IgD-negative memory B cell (primary cell): Measurements from ENCODE around the gene HERPUD1. TPM values are rescaled to one million over a fixed set of nuclear protein-coding genes. Genes with fewer than 3 reads are reported as not detected.
"Not testable (repeated sequence)": the region's sequence is repeated elsewhere in the genome, so short reads cannot be mapped to it uniquely, and the experiment has no call there.

Experiments
- H3K27ac Mint-ChIP-seq, 3 donors: one replicate each; pipeline ENCODE4 v1.8.0; 2020 to 2022; ENCODE audit warnings: mild to moderate bottlenecking in 3 of 3, mixed read lengths in 3 of 3, moderate library complexity in 1 of 3
- H3K27me3 Mint-ChIP-seq: one replicate; pipeline ENCODE4 v1.8.0; 2021; ENCODE audit warnings: mixed read lengths
- H3K36me3 Mint-ChIP-seq: one replicate; pipeline ENCODE4 v1.8.0; 2020; ENCODE audit warnings: mild to moderate bottlenecking, mixed read lengths
- H3K4me1 Mint-ChIP-seq, 3 donors: one replicate each; pipeline ENCODE4 v1.8.0; 2020 to 2022; ENCODE audit warnings: mixed read lengths in 3 of 3, mild to moderate bottlenecking in 1 of 3
- H3K4me3 Mint-ChIP-seq, 4 donors: one replicate each; pipeline ENCODE4 v1.8.0; 2020 to 2022; ENCODE audit warnings: mild to moderate bottlenecking in 4 of 4, mixed read lengths in 4 of 4, moderate library complexity in 3 of 4
- H3K9me3 Mint-ChIP-seq, 3 donors: one replicate each; pipeline ENCODE4 v1.8.0; 2020 to 2021; ENCODE audit warnings: mixed read lengths in 3 of 3, mild to moderate bottlenecking in 1 of 3
- polyA plus RNA-seq: library from polyadenylated mRNA; unstranded; fragments of 300-500 nt; fragmentation: Illumina TruSeq; gene quantifications from one replicate; pipeline ENCODE4 v1.2.3, GENCODE V29; 2021

Gene HERPUD1
- 298 TPM for polyA plus RNA-seq

DNA sequence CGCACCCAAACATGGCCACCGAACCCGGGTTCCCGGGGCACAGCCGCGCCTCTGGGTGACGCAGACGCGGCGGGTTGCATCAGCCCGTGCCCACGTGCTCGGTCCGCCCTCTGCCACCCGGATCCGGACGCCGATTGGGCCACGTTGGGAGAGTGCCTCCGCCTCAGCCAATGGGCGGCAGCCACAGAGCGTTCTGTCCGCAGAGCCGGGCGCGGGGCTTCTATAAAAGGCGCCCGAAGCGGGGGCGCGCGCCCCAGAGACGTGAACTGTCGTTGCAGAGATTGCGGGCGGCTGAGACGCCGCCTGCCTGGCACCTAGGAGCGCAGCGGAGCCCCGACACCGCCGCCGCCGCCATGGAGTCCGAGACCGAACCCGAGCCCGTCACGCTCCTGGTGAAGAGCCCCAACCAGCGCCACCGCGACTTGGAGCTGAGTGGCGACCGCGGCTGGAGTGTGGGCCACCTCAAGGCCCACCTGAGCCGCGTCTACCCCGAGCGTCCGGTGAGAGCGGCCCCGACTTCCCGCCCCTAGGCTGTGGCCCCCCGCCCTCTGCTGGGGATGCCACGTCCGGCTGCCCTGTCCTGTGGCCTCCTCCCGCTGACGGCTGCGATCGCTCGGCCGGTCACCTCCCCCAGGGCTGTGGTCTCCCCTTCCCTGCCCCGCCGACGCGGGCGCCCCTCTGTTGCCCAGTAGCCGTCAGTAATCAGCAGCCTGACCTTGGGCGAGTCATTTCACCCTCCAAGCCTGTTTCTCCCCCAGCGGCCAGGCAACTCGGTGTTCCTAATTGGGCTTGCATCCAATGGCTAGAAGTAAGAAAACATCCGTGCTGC lies at the start of gene HERPUD1:
HERPUD1 (plus strand) TSS at position 251 of the 829 bp plus-strand sequence; CDS start at position 354, 103 bp downstream.
- peak within 1 kb of the TSS; percentile 98 to 100 (median 99) for H3K4me3 Mint-ChIP-seq
- no peaks in the 10 kb centered on the region for H3K27me3 Mint-ChIP-seq
- peak within 1 kb of the TSS; percentile 98 to 100 (median 99) for H3K27ac Mint-ChIP-seq
- H3K9me3 Mint-ChIP-seq: no peaks in the 10 kb centered on the region
- H3K4me1 Mint-ChIP-seq: peaks cover 25 to 43% (median 37%) of the 10 kb centered on the region in 3 donors
- H3K36me3 Mint-ChIP-seq: peaks cover 27% of the 10 kb centered on the region

GRCh38 chr16:56883586-56883985 lies 48.4 kb upstream of the HERPUD1 start:
- H3K27me3 Mint-ChIP-seq: no peaks in the 10 kb centered on the region
- no peaks in the 10 kb centered on the region for H3K9me3 Mint-ChIP-seq
- H3K27ac Mint-ChIP-seq: peak overlapping the region in 1 of 3 donors; percentile 59
- peaks cover 2 to 5% (median 3%) of the 10 kb centered on the region in 3 donors for H3K4me1 Mint-ChIP-seq
- H3K4me3 Mint-ChIP-seq: no peak overlapping the region
- H3K36me3 Mint-ChIP-seq: peaks cover 2% of the 10 kb centered on the region

- Mint-ChIP-seq H3K36me3 (peaks cover 2% of the 10 kb centered on the region), H3K9me3 (no peaks in the 10 kb centered on the region), H3K27ac (peak overlapping the region in 1 of 3 donors; percentile 59), H3K4me1 (peaks cover 8 to 10% (median 8%) of the 10 kb centered on the region in 3 donors), H3K27me3 (no peaks in the 10 kb centered on the region), H3K4me3 (no peak overlapping the region)
Measured at GRCh38 chr16:56884026-56884582, 47.8 kb upstream of the HERPUD1 start.

GRCh38 chr16:56884929-56885328 lies 47.0 kb upstream of the HERPUD1 start:
- peaks cover 9 to 11% (median 10%) of the 10 kb centered on the region in 3 donors for H3K4me1 Mint-ChIP-seq
- not testable (repeated sequence) for H3K27ac Mint-ChIP-seq

DNA sequence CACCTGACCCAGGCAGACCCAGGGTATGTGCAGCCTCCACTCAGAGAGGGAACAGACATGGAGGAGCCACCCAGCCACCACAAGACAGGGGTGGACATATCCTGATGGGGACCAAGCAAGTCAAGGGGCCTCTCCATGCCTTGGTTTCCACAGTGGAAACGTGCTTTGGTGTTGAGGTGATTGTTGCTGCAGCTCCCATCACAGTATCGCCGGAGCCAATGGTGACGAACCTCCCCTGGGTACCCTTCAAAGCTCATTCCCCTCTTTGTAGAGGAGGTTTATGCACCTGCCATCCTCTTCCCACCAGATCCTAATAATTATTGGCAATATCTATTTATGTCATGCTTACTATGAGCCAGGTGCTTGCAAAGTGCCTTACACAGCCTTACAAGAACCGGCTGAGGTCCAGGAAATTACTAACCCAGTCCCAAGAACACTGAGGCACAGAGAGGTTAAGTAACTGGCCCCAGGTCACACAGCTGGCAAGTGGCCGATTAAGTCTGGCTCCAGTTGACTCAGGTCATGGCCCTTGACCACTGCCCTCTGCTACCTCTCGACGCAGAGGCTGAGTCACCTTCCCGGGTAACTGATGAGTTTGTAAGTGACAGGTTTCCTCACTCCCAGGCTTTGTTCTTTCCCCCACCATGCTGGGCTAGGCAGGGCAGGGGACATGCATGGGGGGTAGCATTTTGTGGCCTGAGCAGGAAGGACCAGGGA lies 46.3 kb upstream of the HERPUD1 start:
- Mint-ChIP-seq H3K9me3 (no peaks in the 10 kb centered on the region), H3K4me3 (no peak overlapping the region), H3K4me1 (peaks cover 9 to 11% (median 10%) of the 10 kb centered on the region in 3 donors), H3K27ac (no peak overlapping the region), H3K27me3 (no peaks in the 10 kb centered on the region), H3K36me3 (peaks cover 2% of the 10 kb centered on the region)

More at GRCh38 chr16:56884929-56885328, 47.0 kb upstream of the HERPUD1 start:
- not testable (repeated sequence) for H3K4me3 Mint-ChIP-seq, H3K27me3 Mint-ChIP-seq, H3K36me3 Mint-ChIP-seq, H3K9me3 Mint-ChIP-seq

- peaks cover 9 to 11% (median 10%) of the 10 kb centered on the region in 3 donors for H3K4me1 Mint-ChIP-seq
- peaks cover 2% of the 10 kb centered on the region for H3K36me3 Mint-ChIP-seq
- no peak overlapping the region for H3K27ac Mint-ChIP-seq
- no peaks in the 10 kb centered on the region for H3K27me3 Mint-ChIP-seq
- no peaks in the 10 kb centered on the region for H3K9me3 Mint-ChIP-seq
- no peak overlapping the region for H3K4me3 Mint-ChIP-seq
Measured at GRCh38 chr16:56886296-56886695, 45.6 kb upstream of the HERPUD1 start.

DNA sequence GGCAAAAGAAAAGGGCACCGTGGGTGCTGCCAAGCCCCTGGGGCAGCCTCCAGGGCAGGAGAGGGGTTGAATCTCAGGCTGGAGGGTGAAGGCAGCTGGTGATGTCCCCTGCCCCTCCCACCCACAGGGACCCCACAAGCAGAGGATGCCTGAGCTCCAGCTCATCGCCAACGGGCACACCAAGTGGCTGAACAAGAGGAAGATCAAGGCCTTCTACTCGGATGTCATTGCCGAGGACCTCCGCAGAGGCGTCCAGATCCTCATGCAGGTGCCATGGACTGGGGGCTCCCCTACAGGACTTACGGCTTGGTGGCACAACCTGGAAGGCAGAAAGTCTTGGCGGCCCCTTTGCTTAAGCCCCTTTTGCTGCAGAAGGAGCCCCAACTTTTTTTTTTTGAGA lies 45.1 kb upstream of the HERPUD1 start:
- no peak overlapping the region for H3K4me3 Mint-ChIP-seq
- peaks cover 2% of the 10 kb centered on the region for H3K36me3 Mint-ChIP-seq
- no peak overlapping the region for H3K27ac Mint-ChIP-seq
- no peaks in the 10 kb centered on the region for H3K27me3 Mint-ChIP-seq
- peaks cover 9 to 11% (median 10%) of the 10 kb centered on the region in 3 donors for H3K4me1 Mint-ChIP-seq
- H3K9me3 Mint-ChIP-seq: no peaks in the 10 kb centered on the region

GRCh38 chr16:56888806-56889205 lies 43.1 kb upstream of the HERPUD1 start:
- H3K27me3 Mint-ChIP-seq: no peaks in the 10 kb centered on the region
- peak overlapping the region; percentile 50 to 90 (median 81) for H3K27ac Mint-ChIP-seq
- no peaks in the 10 kb centered on the region for H3K9me3 Mint-ChIP-seq
- H3K4me1 Mint-ChIP-seq: peaks cover 9 to 11% (median 10%) of the 10 kb centered on the region in 3 donors
- no peaks in the 10 kb centered on the region for H3K36me3 Mint-ChIP-seq
- peak overlapping the region; percentile 13 to 93 (median 56) for H3K4me3 Mint-ChIP-seq

DNA sequence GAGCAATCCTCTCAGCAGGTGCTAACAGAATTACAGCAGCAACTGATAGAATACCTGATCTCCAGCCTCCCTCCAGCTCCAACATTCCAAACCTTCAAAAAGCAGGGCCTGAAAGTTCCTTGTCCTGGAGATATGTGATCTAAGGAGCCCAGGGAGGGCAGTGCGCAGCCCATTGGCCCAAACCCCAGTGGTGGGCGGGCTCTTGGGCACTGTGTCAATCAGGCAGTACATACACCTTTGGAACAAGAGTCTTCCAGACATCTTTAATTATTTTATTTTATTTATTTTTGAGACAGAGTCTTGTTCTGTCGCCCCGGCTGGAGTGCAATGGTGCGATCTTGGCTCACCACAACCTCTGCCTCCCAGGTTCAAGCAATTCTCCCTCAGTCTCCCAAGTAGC lies 42.7 kb upstream of the HERPUD1 start:
- H3K36me3 Mint-ChIP-seq: no peaks in the 10 kb centered on the region
- no peaks in the 10 kb centered on the region for H3K9me3 Mint-ChIP-seq
- H3K4me3 Mint-ChIP-seq: peak overlapping the region; percentile 13 to 85 (median 61)
- H3K4me1 Mint-ChIP-seq: peaks cover 9 to 11% (median 10%) of the 10 kb centered on the region in 3 donors
- no peaks in the 10 kb centered on the region for H3K27me3 Mint-ChIP-seq
- peak overlapping the region; percentile 50 to 90 (median 81) for H3K27ac Mint-ChIP-seq

DNA sequence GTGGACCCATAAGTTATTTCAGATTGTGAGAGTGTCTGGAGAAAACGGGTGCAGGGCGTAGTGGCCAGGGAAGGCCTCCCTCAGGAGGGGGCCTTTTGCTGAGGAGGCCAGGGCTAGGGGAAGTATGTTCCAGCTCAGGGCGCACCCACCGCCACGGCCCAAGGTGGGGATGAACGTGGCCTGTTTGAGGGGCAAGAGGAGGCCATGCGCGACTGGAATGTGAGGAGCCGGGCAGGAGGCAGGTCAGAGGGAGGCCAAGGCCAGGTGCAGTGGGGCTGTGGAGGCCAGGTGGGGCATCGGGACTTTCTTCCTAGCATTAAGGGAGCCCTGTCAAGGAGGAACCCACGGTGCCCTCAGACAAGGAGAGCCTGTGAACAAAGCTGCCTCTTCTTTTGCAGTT lies 40.3 kb upstream of the HERPUD1 start:
- Mint-ChIP-seq H3K4me3 (no peak overlapping the region), H3K4me1 (peaks cover 9 to 11% (median 10%) of the 10 kb centered on the region in 3 donors), H3K27ac (no peak overlapping the region), H3K9me3 (no peaks in the 10 kb centered on the region), H3K27me3 (no peaks in the 10 kb centered on the region), H3K36me3 (no peaks in the 10 kb centered on the region)

DNA sequence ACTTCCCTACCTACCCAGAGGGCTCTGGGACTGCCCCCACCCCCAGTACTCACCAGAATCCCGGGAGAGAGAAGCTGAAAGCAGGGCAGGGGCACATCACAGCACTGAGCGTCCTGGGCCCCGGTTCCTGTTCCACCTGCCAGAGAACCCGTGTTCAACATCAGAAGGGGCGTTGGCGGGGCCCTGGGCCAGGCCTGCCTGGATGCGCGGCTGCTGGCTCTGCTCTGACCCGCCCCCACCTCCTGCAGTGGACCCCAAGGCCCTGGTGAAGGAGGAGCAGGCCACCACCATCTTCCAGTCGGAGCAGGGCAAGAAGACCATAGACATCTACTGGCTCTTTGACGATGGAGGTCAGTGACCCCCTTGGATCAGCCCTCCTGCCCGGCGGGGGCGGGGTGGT lies 39.2 kb upstream of the HERPUD1 start:
- no peak overlapping the region for H3K4me3 Mint-ChIP-seq
- H3K4me1 Mint-ChIP-seq: peaks cover 10 to 12% (median 11%) of the 10 kb centered on the region in 3 donors
- H3K27ac Mint-ChIP-seq: no peak overlapping the region
- H3K27me3 Mint-ChIP-seq: no peaks in the 10 kb centered on the region
- H3K36me3 Mint-ChIP-seq: no peaks in the 10 kb centered on the region
- H3K9me3 Mint-ChIP-seq: no peaks in the 10 kb centered on the region

DNA sequence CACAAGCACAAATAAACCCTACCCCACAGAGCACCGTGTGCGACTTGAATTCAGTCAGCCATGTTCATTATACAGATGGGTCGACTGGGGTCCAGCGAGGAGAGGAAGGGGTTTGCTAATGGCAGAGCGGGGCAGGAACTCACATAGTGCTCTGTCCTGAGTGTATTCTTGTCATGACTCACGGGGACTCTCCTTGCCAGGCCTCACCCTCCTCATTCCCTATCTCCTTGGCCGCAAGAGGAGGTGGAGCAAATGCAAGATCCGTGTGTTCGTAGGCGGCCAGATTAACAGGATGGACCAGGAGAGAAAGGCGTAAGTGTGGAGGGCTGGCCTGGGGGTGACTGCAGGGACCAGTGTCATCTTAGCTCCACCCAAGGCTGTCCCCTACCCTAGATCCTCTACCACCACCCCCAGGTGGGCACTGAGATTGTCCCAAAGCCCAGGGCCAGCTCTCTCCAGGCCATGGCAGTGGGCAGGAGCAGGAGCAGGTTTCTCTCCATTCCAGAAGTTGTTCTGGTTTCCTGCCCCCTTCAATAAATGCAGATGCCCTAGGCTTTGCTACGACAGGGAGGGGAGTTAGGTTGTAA lies 37.5 kb upstream of the HERPUD1 start:
- Mint-ChIP-seq H3K4me1 (peaks cover 9 to 11% (median 11%) of the 10 kb centered on the region in 3 donors), H3K4me3 (peak overlapping the region in 1 of 4 donors; percentile 3), H3K36me3 (no peaks in the 10 kb centered on the region), H3K27ac (no peak overlapping the region), H3K27me3 (no peaks in the 10 kb centered on the region), H3K9me3 (no peaks in the 10 kb centered on the region)

DNA sequence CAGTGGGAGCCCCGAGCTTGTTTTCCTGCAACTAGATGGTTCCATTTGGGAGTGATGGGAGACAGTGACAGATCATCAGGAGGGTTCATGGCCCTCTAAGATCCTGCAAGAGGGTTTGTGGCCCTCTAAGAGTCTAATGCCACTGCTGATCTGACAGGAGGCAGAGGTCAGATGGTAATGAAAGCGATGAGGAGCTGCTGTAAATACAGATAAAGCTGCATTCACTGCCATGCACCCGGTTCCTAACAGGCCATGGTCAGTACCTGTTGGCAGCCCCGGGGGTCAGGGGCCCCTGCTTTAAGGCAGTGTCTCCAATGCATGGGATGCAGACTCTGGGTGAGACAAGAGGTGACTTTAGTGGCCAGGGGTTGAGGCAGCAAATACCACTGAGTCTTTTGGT lies 36.1 kb upstream of the HERPUD1 start:
- Mint-ChIP-seq H3K4me1 (peaks cover 17 to 19% (median 19%) of the 10 kb centered on the region in 3 donors), H3K4me3 (no peak overlapping the region), H3K36me3 (peaks cover 2% of the 10 kb centered on the region), H3K27me3 (no peaks in the 10 kb centered on the region), H3K9me3 (no peaks in the 10 kb centered on the region), H3K27ac (no peak overlapping the region)

DNA sequence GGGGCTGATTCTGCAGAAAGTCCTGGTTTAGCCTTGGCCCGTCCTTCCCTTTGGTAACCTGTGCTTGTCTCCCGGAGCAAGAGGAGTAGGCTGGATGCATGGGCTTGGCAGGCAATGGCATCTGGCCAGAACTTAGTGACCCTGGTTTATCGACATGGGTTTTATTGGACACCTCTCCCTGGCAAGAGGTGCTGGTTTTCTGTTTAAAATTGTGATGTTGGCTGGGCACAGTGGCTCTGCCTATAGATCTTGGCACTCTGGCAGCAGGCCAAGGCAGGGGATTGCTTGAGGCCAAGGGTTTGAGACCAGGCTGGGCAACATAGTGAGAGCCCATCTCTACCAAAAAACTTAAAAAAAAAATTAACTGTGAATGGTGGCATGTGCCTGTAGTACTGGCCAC lies 35.7 kb upstream of the HERPUD1 start:
- Mint-ChIP-seq H3K4me3 (no peak overlapping the region), H3K4me1 (peaks cover 17 to 23% (median 22%) of the 10 kb centered on the region in 3 donors), H3K9me3 (no peaks in the 10 kb centered on the region), H3K27me3 (no peaks in the 10 kb centered on the region), H3K27ac (no peak overlapping the region), H3K36me3 (peaks cover 2% of the 10 kb centered on the region)
